ENCODE results near the gene DNER.

The DNER gene

GRCh38 chr2:229601936-229602335 is 112.4 kb downstream of the DNER start:
- TF ChIP-seq GABPA (IDR thresholded peaks at IDR 0.05; ENCODE audit: low read depth) (no peak), CTCF (IDR thresholded peaks at IDR 0.05; ENCODE audit: insufficient read depth, low read length) (no peak), POLR2AphosphoS5 (IDR thresholded peaks at IDR 0.05; ENCODE audit: low read depth) (no peak), SPI1 (IDR thresholded peaks at IDR 0.05; ENCODE audit: borderline replicate concordance, low read depth) (no peak), REST (IDR thresholded peaks at IDR 0.05; ENCODE audit: insufficient replicate concordance, low read depth) (no peak)
- peaks cover 3% of the 10 kb centered on the region for H3K27me3 ChIP-seq (ENCODE audit: insufficient read depth, poor library complexity, severe bottlenecking)
- no peak for DNase-seq (ENCODE audit: low read depth in 1 of 2, low spot score in 1 of 2)
- no peak overlapping the region for H3K27ac ChIP-seq (replicated peaks)
- H3K4me3 ChIP-seq (replicated peaks; ENCODE audit: insufficient read depth, low read length): no peak overlapping the region

- DNase-seq (ENCODE audit: low read depth in 1 of 2, low spot score in 1 of 2): no peak
- Histone ChIP-seq H3K4me3 (replicated peaks; ENCODE audit: insufficient read depth, low read length) (no peak overlapping the region), H3K27me3 (ENCODE audit: insufficient read depth, poor library complexity, severe bottlenecking) (peaks cover 3% of the 10 kb centered on the region), H3K27ac (replicated peaks) (no peak overlapping the region)
- TF ChIP-seq SPI1 (IDR thresholded peaks at IDR 0.05; ENCODE audit: borderline replicate concordance, low read depth) (no peak), GABPA (IDR thresholded peaks at IDR 0.05; ENCODE audit: low read depth) (no peak), CTCF (IDR thresholded peaks at IDR 0.05; ENCODE audit: insufficient read depth, low read length) (no peak), POLR2AphosphoS5 (IDR thresholded peaks at IDR 0.05; ENCODE audit: low read depth) (no peak), REST (IDR thresholded peaks at IDR 0.05; ENCODE audit: insufficient replicate concordance, low read depth) (no peak)
Measured at GRCh38 chr2:229601396-229601795, 113.0 kb downstream of the DNER start.

- H3K27me3 ChIP-seq (ENCODE audit: insufficient read depth, poor library complexity, severe bottlenecking): peaks cover 3% of the 10 kb centered on the region
- no peak overlapping the region for H3K27ac ChIP-seq (replicated peaks)
- no peak overlapping the region for H3K4me3 ChIP-seq (replicated peaks; ENCODE audit: insufficient read depth, low read length)
- no peak for DNase-seq (ENCODE audit: low read depth in 1 of 2, low spot score in 1 of 2)
- no peak for TF ChIP-seq POLR2AphosphoS5 (IDR thresholded peaks at IDR 0.05; ENCODE audit: low read depth)
- TF ChIP-seq SPI1 (IDR thresholded peaks at IDR 0.05; ENCODE audit: borderline replicate concordance, low read depth): no peak
- no peak for TF ChIP-seq REST (IDR thresholded peaks at IDR 0.05; ENCODE audit: insufficient replicate concordance, low read depth)
- no peak for TF ChIP-seq CTCF (IDR thresholded peaks at IDR 0.05; ENCODE audit: insufficient read depth, low read length)
- TF ChIP-seq GABPA (IDR thresholded peaks at IDR 0.05; ENCODE audit: low read depth): no peak
Measured at GRCh38 chr2:229598227-229598626, 116.1 kb downstream of the DNER start.
